GM15510 (cell line): ENCODE data around the gene IFT81.

Experiments used
- POLR2A ChIP-seq: IDR thresholded peaks from 3 replicates; pipeline ENCODE4 v1.6.1; 2011; ENCODE audit warnings: borderline replicate concordance; ENCODE audit not compliant: insufficient read length; ENCODE audit errors: extremely low read depth

The IFT81 gene

DNA sequence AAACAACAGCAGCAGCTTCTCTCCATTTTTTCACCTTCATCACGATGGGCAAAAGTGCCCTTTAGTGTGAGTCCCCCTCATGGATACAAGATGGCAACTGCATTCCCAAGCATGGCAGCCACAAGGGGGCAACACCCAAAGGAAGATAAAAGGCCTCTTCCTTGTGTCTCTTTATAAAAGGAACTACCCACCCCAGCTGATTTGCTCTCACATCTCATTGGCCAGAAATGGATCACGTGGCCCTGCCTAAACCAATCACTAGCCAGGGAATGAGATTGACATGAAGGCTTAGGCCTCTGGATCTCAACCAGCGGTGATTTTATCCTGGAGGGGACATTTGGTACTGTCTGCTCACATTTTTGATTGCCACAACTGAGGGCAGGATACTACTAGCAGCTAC is 21.9 kb upstream of the IFT81 start:
- TF ChIP-seq POLR2A, result no peak

- TF ChIP-seq POLR2A, result no peak
These were observed 19.7 kb upstream of the IFT81 start for GRCh38 chr12:110104188-110105094.

DNA sequence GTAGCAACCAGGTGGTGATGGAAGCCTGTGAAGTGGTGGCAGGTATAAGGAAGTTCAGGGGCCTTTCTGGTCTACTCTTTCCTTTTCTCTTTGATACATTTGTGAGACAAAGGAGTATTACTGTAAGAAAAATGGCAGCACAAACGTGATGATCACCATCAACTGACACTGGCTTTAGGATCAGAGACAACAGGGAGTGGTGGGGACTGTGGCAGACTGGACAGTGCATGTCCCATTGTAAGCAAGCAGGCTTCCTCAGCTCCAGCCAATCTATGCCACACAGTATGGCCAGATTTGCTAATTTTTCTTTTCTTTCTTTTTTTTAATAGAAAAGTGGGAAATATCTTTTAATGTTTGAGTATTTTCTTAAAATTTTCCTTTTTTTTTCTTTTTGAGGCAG is 19.0 kb upstream of the IFT81 start:
- TF ChIP-seq POLR2A, result no peak

- TF ChIP-seq POLR2A, result no peak
These were observed 18.2 kb upstream of the IFT81 start for GRCh38 chr12:110105986-110106385.

GRCh38 chr12:110107369-110108281 is 16.5 kb upstream of the IFT81 start:
- TF ChIP-seq POLR2A, result no peak

- no peak for TF ChIP-seq POLR2A
These were observed 15.7 kb upstream of the IFT81 start for GRCh38 chr12:110108309-110109036.

DNA sequence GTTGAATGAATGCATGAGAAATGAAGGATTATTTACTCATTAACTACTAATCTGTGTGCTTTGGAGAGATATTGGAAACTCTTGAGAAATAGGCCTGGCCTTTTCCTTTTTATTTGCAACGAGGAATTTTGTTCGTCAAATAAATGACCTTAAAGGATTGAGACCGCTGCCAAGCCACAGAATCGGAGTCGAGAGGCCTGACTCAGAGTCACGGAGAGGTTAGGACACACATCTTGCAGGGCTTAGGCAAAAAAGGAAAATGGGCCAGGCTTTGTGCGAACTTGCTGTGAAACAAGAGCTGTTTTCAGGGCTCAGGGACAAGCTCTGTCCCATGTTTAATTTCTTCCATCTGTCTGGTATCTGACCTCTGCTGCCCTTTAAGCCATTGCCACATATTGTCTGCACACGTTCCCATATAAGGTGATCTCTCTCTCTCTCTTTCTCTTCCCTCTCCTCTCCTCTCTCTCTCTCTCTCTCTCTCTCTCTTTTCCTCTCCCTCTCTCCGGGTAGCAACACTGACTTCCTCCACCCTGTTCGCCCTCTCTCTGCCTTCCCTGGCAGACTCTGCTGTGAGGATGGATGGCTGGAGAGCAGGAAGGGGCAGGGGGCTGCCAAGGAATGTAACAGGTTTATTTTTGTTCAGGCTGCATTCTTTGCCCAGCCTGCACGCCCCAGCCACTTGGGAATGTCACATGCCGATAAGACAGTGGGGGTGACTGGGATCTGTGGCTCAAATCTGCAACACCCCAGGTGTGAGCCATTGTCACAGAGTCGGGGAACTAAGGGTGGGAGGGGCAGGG is 14.9 kb upstream of the IFT81 start:
- no peak for TF ChIP-seq POLR2A

GRCh38 chr12:110109837-110110535 is 14.2 kb upstream of the IFT81 start:
- TF ChIP-seq POLR2A, result no peak

DNA sequence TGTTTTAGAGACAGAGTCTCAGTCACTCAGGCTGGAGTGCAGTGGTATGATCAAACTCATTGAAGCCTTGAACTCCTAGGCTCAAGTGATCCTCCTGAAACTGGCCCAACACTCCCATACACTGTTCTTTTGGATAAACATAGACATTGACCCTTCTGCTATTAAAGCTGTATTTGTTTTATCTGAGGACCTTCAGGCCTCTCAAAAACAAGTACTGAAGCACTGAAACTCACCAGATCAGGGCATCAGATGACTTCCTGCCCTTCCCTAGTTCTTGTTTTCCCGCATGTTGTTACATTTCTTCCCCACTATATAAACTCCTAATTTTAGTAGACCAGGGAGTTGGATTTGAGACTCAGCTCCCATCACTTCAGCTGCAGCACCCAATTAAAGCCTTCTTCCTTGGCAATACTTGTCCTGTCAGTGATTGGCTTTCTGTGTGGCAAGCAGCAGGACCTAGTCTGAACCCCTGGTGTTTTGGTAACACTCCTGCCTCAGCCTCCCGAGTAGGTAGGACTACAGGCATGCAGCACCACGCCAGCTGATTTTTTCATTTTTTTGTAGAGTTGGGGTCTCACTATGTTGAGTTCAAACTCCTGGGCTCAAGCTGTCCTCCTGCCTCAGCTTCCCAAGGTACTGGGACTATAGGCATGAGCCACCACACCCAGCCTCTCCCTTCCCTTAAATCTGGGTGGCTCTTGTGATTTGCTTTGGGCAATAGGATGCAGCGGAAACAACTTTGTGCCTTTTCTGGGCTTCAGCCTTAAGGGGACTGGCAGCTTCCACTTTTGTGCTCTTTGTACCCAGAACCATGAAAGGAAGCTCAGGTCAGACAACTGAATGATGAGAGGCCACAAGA is 12.5 kb upstream of the IFT81 start:
- no peak for TF ChIP-seq POLR2A

- TF ChIP-seq POLR2A, result no peak
These were observed 11.9 kb upstream of the IFT81 start for GRCh38 chr12:110112335-110112660.

DNA sequence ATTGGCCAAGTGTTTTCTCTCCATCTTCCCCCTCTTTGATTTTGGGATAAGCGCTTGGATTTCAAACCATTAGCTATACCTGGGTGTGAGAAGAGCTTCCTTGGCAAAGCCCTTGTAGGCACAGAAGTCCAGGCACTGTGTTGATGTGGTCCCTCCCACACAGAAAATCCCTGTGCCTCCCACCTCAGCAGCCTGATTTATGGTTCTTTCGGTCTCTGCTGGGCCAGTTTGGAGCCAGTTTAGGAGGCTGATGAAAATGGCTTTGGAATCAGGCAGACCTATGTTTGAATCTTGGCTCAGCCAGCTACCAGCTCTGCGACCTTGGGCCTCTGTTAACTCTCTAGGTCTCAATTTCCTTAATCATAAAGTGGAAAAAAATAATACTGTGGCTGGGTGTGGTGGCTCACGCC is 9.6 kb upstream of the IFT81 start:
- no peak for TF ChIP-seq POLR2A

DNA sequence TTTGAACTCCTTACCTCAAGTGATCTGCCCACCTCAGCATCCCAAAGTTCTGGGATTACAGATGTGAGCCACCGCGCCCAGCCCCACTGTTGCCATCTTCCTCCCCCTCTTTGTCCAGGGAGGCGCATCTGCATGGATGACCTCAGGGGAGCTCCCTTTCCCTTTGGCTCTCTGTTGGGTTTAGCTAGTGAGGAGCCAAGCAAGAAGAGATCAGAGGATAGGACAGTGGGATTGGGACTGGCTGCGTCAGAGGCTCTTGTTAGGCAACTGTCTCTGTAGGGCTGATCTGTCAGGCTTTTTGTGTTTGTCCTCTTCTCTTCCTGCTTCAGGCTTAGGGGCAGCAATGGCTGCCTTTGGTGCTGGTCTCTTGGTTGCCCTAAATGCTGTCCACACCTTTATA is 8.5 kb upstream of the IFT81 start:
- TF ChIP-seq POLR2A, result no peak

DNA sequence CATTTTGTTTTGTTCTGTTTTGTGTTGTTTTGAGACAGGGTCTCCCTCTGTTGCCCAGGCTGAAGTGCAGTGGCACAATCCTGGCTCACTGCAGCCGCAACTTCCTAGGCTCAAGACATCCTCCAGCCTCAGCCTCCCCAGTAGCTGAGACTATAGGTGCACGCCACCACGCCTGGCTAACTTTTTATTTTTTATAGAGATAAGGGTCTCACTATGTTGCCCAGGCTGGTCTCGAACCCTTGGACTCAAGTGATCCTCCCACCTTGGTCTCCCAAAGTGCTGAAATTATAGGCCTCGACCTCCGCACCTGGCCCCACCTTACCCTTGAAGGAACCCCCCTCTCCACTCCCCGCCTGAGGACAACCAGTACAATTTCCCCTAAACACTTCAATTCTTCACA is 7.5 kb upstream of the IFT81 start:
- no peak for TF ChIP-seq POLR2A

- TF ChIP-seq POLR2A, result no peak
These were observed 6.0 kb upstream of the IFT81 start for GRCh38 chr12:110117956-110118685.
